ENCODE measurements around the gene EDDM3A.

DNA sequence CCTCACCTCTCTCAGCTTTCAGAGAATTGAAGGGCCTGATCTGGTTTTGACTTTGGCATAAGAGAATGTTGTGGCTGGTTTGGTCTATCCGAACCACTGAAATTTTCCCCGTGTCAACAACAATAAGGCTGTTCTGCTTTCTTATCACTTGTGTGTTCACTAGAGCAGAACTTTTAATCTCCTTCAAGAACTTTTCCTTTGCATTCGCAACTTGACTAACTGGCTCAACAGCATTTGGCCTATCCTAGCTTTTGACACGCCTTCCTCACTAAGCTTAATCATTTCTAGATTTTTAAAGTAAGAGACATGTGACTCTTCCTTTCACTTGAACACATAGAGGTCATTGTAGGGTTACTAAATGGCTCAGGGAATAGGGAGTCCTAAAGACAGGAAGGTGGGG lies 25.9 kb upstream of the EDDM3A start:
- no peak for TF ChIP-seq RAD21 (IDR thresholded peaks at IDR 0.05; ENCODE audit: low read length)
- TF ChIP-seq CHD2 (IDR thresholded peaks at IDR 0.05; ENCODE audit: low read length, partially characterized antibody), result no peak
- no peak for TF ChIP-seq POLR2AphosphoS5 (IDR thresholded peaks at IDR 0.05; ENCODE audit: low read depth, low read length)
- TF ChIP-seq EZH2phosphoT487 (IDR thresholded peaks at IDR 0.05; ENCODE audit: borderline replicate concordance, low read depth), result no peak
- TF ChIP-seq, protein P1, sequence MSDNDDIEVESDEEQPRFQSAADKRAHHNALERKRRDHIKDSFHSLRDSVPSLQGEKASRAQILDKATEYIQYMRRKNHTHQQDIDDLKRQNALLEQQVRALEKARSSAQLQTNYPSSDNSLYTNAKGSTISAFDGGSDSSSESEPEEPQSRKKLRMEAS (IDR thresholded peaks at IDR 0.05; ENCODE audit: low read depth), result no peak
- TF ChIP-seq, protein P2, sequence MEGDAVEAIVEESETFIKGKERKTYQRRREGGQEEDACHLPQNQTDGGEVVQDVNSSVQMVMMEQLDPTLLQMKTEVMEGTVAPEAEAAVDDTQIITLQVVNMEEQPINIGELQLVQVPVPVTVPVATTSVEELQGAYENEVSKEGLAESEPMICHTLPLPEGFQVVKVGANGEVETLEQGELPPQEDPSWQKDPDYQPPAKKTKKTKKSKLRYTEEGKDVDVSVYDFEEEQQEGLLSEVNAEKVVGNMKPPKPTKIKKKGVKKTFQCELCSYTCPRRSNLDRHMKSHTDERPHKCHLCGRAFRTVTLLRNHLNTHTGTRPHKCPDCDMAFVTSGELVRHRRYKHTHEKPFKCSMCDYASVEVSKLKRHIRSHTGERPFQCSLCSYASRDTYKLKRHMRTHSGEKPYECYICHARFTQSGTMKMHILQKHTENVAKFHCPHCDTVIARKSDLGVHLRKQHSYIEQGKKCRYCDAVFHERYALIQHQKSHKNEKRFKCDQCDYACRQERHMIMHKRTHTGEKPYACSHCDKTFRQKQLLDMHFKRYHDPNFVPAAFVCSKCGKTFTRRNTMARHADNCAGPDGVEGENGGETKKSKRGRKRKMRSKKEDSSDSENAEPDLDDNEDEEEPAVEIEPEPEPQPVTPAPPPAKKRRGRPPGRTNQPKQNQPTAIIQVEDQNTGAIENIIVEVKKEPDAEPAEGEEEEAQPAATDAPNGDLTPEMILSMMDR (IDR thresholded peaks at IDR 0.05), result no peak
- TF ChIP-seq NFIC (IDR thresholded peaks at IDR 0.05; ENCODE audit: borderline replicate concordance), result no peak
- no peak for TF ChIP-seq TAF1 (IDR thresholded peaks at IDR 0.05; ENCODE audit: borderline replicate concordance, low read depth, low read length)
- TF ChIP-seq EP300 (IDR thresholded peaks at IDR 0.05; ENCODE audit: borderline replicate concordance in 1 of 2, low read depth in 1 of 2, low read length in 1 of 2), result no peak
